Daoy (cell line): ENCODE measurements around the gene NCAM1. TPM values are rescaled to one million over a fixed set of nuclear protein-coding genes. Genes with fewer than 3 reads are reported as not detected.
"Not testable (repeated sequence)": the region's sequence is repeated elsewhere in the genome, so short reads cannot be mapped to it uniquely, and the experiment has no call there.

Source experiments
- DNase-seq: peaks from one replicate; pipeline ENCODE4 v3.0.0-alpha.2; 2015; ENCODE audit warnings: low read depth
- total RNA-seq: library from RNA; depleted of rRNA; stranded (reverse); fragments of >200 nt; shearing (Covaris generic); gene quantifications from 2 replicates; pipeline ENCODE4 v1.2.3, GENCODE V29; 2014

Gene NCAM1
- total RNA-seq, 1 experiment from 2014 or later = 21.3 TPM

GRCh38 chr11:113275602-113276001 is 314.4 kb downstream of the NCAM1 start:
- no peak for DNase-seq

- DNase-seq = no peak
Measured at GRCh38 chr11:113276466-113276865, 315.2 kb downstream of the NCAM1 start.

- no peak for DNase-seq
Measured at GRCh38 chr11:113277907-113278306, 316.7 kb downstream of the NCAM1 start.

- DNase-seq = no peak
Measured at GRCh38 chr11:113278481-113278880, 317.3 kb downstream of the NCAM1 start.

GRCh38 chr11:113278925-113279324 is 317.7 kb downstream of the NCAM1 start:
- no peak for DNase-seq

- no peak for DNase-seq
Measured at GRCh38 chr11:113279591-113279990, 318.4 kb downstream of the NCAM1 start.

- no peak for DNase-seq
Measured at GRCh38 chr11:113281052-113281725, 320.0 kb downstream of the NCAM1 start.

GRCh38 chr11:113282898-113283437 is 321.7 kb downstream of the NCAM1 start:
- DNase-seq = no peak

GRCh38 chr11:113283881-113284280 is 322.7 kb downstream of the NCAM1 start:
- no peak for DNase-seq

GRCh38 chr11:113286009-113286408 is 324.8 kb downstream of the NCAM1 start:
- DNase-seq = no peak

- DNase-seq = peak; percentile 25
Measured at GRCh38 chr11:113286509-113287497, 325.6 kb downstream of the NCAM1 start.

GRCh38 chr11:113287801-113288200 is 326.6 kb downstream of the NCAM1 start:
- DNase-seq = no peak

GRCh38 chr11:113288286-113288863 is 327.2 kb downstream of the NCAM1 start:
- no peak for DNase-seq

- DNase-seq = peak; percentile 73
Measured at GRCh38 chr11:113289431-113290187, 328.4 kb downstream of the NCAM1 start.

- no peak for DNase-seq
Measured at GRCh38 chr11:113293936-113294335, 332.7 kb downstream of the NCAM1 start.

GRCh38 chr11:113295993-113296392 is 334.8 kb downstream of the NCAM1 start:
- no peak for DNase-seq

- no peak for DNase-seq
Measured at GRCh38 chr11:113296447-113297205, 335.4 kb downstream of the NCAM1 start.

GRCh38 chr11:113298496-113298895 is 337.3 kb downstream of the NCAM1 start:
- DNase-seq = not testable (repeated sequence)

GRCh38 chr11:113304916-113305315 is 343.7 kb downstream of the NCAM1 start:
- no peak for DNase-seq
